Measurements from ENCODE around the gene HIPK4. TPM values are rescaled to one million over a fixed set of nuclear protein-coding genes. Genes with fewer than 3 reads are reported as not detected.
A peak's percentile ranks its signal among the peaks of the same experiment; 100 is the strongest.

The HIPK4 gene
- total RNA-seq, 1 experiment from 2014 or later: 0.15 TPM

DNA sequence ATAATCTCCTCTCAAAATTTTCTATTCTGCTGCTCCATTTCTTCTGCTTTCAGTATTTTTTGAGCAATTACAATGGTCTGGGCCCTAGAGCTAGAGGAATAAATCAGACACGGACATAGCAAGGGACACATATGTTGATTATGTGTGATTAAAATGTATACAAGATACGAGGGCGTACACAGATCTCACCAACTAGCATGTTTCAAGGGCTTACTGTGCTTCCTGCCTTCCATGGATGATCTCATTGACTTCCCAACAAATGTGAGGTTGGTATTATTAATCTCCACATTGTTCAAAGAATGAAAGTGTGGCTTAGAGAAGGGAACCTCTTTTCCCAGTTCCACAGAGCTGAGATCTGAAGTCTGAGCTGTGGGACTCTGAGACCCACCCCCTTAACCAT is 32.3 kb downstream of the HIPK4 start:
- no peaks in the 10 kb centered on the region for H3K9me3 ChIP-seq (ENCODE audit: low read depth, low read length, poor library complexity, severe bottlenecking)
- POLR2A ChIA-PET (ENCODE audit: low non-redundant PET): no interaction called here
- DNase-seq (ENCODE audit: low spot score): no peak
- no peak overlapping the region for H3K27ac ChIP-seq (ENCODE audit: low read depth, low read length, poor library complexity, severe bottlenecking)
- CTCF ChIA-PET: no interaction called here
- TF ChIP-seq, protein P1, sequence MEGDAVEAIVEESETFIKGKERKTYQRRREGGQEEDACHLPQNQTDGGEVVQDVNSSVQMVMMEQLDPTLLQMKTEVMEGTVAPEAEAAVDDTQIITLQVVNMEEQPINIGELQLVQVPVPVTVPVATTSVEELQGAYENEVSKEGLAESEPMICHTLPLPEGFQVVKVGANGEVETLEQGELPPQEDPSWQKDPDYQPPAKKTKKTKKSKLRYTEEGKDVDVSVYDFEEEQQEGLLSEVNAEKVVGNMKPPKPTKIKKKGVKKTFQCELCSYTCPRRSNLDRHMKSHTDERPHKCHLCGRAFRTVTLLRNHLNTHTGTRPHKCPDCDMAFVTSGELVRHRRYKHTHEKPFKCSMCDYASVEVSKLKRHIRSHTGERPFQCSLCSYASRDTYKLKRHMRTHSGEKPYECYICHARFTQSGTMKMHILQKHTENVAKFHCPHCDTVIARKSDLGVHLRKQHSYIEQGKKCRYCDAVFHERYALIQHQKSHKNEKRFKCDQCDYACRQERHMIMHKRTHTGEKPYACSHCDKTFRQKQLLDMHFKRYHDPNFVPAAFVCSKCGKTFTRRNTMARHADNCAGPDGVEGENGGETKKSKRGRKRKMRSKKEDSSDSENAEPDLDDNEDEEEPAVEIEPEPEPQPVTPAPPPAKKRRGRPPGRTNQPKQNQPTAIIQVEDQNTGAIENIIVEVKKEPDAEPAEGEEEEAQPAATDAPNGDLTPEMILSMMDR (conservative IDR thresholded peaks at IDR 0.05; ENCODE audit: low read depth, low read length): no peak
- no peak for TF ChIP-seq EZH2 (IDR thresholded peaks at IDR 0.05; ENCODE audit: borderline replicate concordance, low read depth, low read length, poor library complexity, severe bottlenecking)
- H3K4me1 ChIP-seq (ENCODE audit: insufficient read depth, low read length, poor library complexity, severe bottlenecking): no peaks in the 10 kb centered on the region
- H3K27me3 ChIP-seq (replicated peaks; ENCODE audit: insufficient read depth, low read depth, low read length, poor library complexity): no peaks in the 10 kb centered on the region
- H3K4me3 ChIP-seq (ENCODE audit: low read depth, low read length, poor library complexity, severe bottlenecking): no peak overlapping the region
- intact Hi-C loops (cut with micrococcal nuclease; ENCODE audit: unreplicated experiment): no loop called here
- H3K36me3 ChIP-seq (ENCODE audit: insufficient read depth, low read length, poor library complexity, severe bottlenecking): no peaks in the 10 kb centered on the region
- no TSS peak for BruUV-seq (replicated peaks)

DNA sequence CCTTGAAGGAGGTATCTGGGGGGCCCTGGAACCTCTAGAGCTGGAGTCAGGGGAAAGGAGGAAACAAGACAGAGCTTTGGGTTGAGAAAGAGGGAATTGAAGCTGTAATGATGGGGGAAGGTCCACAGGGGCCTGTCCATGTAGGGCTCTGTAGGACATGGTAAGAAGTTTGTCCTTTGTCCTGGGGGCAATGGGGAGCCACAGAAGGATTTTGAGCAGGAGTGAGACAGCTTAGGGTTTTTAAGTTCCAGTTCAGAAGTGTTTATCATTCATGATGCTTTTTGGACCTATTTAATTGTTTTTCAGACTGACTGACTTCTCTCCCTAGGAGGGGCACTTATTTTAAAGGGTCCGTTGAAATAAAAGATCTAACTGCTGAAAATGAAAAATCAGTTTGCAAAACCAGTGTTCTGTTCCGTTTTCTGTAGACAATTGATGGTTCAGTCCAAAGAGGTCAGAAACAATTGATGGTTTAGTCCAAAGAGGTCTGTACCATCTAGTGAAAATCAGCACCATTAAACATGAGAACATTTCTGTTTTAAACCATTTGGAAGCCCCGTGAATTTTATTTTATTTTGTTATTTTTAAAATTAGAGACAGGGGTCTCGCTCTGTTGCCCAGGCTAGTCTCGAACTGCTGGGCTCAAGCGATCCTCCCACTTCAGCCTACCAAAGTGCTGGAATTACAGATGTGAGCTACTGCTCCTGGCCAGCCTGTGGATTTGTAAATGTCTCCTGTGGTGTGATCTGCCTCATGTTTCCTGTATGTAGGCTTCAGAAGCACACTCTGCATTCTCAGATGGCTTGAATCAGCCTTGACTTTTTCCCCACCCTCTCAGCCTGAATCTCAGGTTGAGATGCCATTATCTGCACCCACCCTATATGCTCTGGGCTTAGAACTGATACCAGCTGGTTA is 33.0 kb downstream of the HIPK4 start:
- DNase-seq (ENCODE audit: low spot score): peak; percentile 48
- no peaks in the 10 kb centered on the region for H3K4me1 ChIP-seq (ENCODE audit: insufficient read depth, low read length, poor library complexity, severe bottlenecking)
- TF ChIP-seq, protein P1 (conservative IDR thresholded peaks at IDR 0.05; ENCODE audit: low read depth, low read length): no peak
- CTCF ChIA-PET: no interaction called here
- H3K36me3 ChIP-seq (ENCODE audit: insufficient read depth, low read length, poor library complexity, severe bottlenecking): no peaks in the 10 kb centered on the region
- no peak overlapping the region for H3K27ac ChIP-seq (ENCODE audit: low read depth, low read length, poor library complexity, severe bottlenecking)
- H3K27me3 ChIP-seq (replicated peaks; ENCODE audit: insufficient read depth, low read depth, low read length, poor library complexity): no peaks in the 10 kb centered on the region
- no TSS peak for BruUV-seq (replicated peaks)
- H3K4me3 ChIP-seq (ENCODE audit: low read depth, low read length, poor library complexity, severe bottlenecking): no peak overlapping the region
- intact Hi-C loops (cut with micrococcal nuclease; ENCODE audit: unreplicated experiment): no loop called here
- POLR2A ChIA-PET (ENCODE audit: low non-redundant PET): no interaction called here
- no peaks in the 10 kb centered on the region for H3K9me3 ChIP-seq (ENCODE audit: low read depth, low read length, poor library complexity, severe bottlenecking)

DNA sequence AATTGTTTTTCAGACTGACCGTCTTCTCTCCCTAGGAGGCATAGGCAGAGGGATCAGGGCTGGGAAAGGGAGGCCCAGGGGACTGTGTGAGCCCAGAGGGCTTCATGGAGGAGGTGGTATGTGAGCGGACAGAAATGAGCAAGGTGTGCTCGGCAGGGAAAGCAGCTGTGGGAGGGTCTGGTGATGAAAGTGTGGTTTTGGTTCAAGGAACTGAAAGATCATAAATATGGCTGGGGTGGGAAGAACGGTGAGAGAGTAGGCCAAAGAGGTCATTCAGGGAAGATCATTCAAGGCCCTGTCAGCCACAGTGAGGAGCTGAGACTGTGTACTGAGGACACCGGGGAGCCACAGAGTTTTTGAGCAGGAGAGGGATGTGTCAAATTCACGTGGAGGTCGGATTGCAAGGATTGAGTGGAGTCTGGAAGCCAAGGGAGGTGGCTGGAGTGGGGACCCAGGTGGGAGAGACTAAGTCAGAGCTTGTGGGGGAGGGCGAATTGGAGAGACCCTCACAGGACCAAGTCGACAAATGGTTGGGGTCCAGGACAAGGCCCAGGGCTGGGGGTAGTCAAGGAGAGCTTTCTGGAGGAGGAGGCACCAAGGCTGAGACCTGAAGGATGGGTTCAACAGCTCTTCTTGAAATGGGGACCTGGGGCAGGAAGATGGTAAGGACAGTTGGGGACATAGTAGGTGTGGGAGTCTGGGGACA is 33.9 kb downstream of the HIPK4 start:
- TF ChIP-seq, protein P1 (conservative IDR thresholded peaks at IDR 0.05; ENCODE audit: low read depth, low read length): no peak
- no peak for TF ChIP-seq EZH2 (IDR thresholded peaks at IDR 0.05; ENCODE audit: borderline replicate concordance, low read depth, low read length, poor library complexity, severe bottlenecking)
- POLR2A ChIA-PET (ENCODE audit: low non-redundant PET): no interaction called here
- no peak for DNase-seq (ENCODE audit: low spot score)
- CTCF ChIA-PET: no interaction called here
- no TSS peak for BruUV-seq (replicated peaks)
- Histone ChIP-seq H3K36me3 (ENCODE audit: insufficient read depth, low read length, poor library complexity, severe bottlenecking) (no peaks in the 10 kb centered on the region), H3K27me3 (replicated peaks; ENCODE audit: insufficient read depth, low read depth, low read length, poor library complexity) (no peaks in the 10 kb centered on the region), H3K4me3 (ENCODE audit: low read depth, low read length, poor library complexity, severe bottlenecking) (no peak overlapping the region), H3K9me3 (ENCODE audit: low read depth, low read length, poor library complexity, severe bottlenecking) (no peaks in the 10 kb centered on the region), H3K4me1 (ENCODE audit: insufficient read depth, low read length, poor library complexity, severe bottlenecking) (no peaks in the 10 kb centered on the region), H3K27ac (ENCODE audit: low read depth, low read length, poor library complexity, severe bottlenecking) (no peak overlapping the region)
- intact Hi-C loops (cut with micrococcal nuclease; ENCODE audit: unreplicated experiment): no loop called here
